ENCODE results near the gene AKAP4.

The AKAP4 gene

GRCh38 chrX:50157545-50158135, 43.2 kb downstream of the AKAP4 start:
- TF ChIP-seq EZH2phosphoT487 (conservative IDR thresholded peaks at IDR 0.05; ENCODE audit: low read length) (no peak), CTCF (IDR thresholded peaks at IDR 0.05; ENCODE audit: insufficient read depth, low read length, poor library complexity, severe bottlenecking) (no peak)
- Histone ChIP-seq H4K20me1 (ENCODE audit: low read depth, low read length) (no peaks in the 10 kb centered on the region), H2AFZ (ENCODE audit: low read depth, low read length, severe bottlenecking) (no peak overlapping the region), H3K36me3 (ENCODE audit: low read length) (no peaks in the 10 kb centered on the region), H3K79me2 (ENCODE audit: insufficient read depth, low read length) (no peaks in the 10 kb centered on the region), H3K27me3 (ENCODE audit: low read length) (no peaks in the 10 kb centered on the region), H3K27ac (ENCODE audit: low read depth, low read length) (no peak overlapping the region), H3K4me3 (ENCODE audit: insufficient read depth, low read length, poor library complexity, severe bottlenecking) (no peak overlapping the region), H3K9me2 (replicated peaks; ENCODE audit: insufficient read depth, low read length) (no peaks in the 10 kb centered on the region), H3K4me2 (ENCODE audit: low read depth, low read length, poor library complexity, severe bottlenecking) (no peak overlapping the region), H3K9ac (ENCODE audit: low read length) (no peak overlapping the region), H3F3A (ENCODE audit: insufficient read depth) (no peaks in the 10 kb centered on the region), H3K9me3 (ENCODE audit: insufficient read depth, low read length) (no peaks in the 10 kb centered on the region)

GRCh38 chrX:50154429-50154828, 46.4 kb downstream of the AKAP4 start:
- no peaks in the 10 kb centered on the region for H3K27me3 ChIP-seq (ENCODE audit: low read length)
- no peak overlapping the region for H3K4me2 ChIP-seq (ENCODE audit: low read depth, low read length, poor library complexity, severe bottlenecking)
- H4K20me1 ChIP-seq (ENCODE audit: low read depth, low read length), result no peaks in the 10 kb centered on the region
- no peaks in the 10 kb centered on the region for H3K9me2 ChIP-seq (replicated peaks; ENCODE audit: insufficient read depth, low read length)
- H3K27ac ChIP-seq (ENCODE audit: low read depth, low read length), result no peak overlapping the region
- no peak overlapping the region for H3K9ac ChIP-seq (ENCODE audit: low read length)
- no peaks in the 10 kb centered on the region for H3K79me2 ChIP-seq (ENCODE audit: insufficient read depth, low read length)
- H3K36me3 ChIP-seq (ENCODE audit: low read length), result no peaks in the 10 kb centered on the region
- H3K9me3 ChIP-seq (ENCODE audit: insufficient read depth, low read length), result no peaks in the 10 kb centered on the region
- no peaks in the 10 kb centered on the region for H3F3A ChIP-seq (ENCODE audit: insufficient read depth)
- H3K4me3 ChIP-seq (ENCODE audit: insufficient read depth, low read length, poor library complexity, severe bottlenecking), result no peak overlapping the region
- no peak overlapping the region for H2AFZ ChIP-seq (ENCODE audit: low read depth, low read length, severe bottlenecking)
- no peak for TF ChIP-seq EZH2phosphoT487 (conservative IDR thresholded peaks at IDR 0.05; ENCODE audit: low read length)
- no peak for TF ChIP-seq CTCF (IDR thresholded peaks at IDR 0.05; ENCODE audit: insufficient read depth, low read length, poor library complexity, severe bottlenecking)

GRCh38 chrX:50152456-50152855, 48.4 kb downstream of the AKAP4 start:
- TF ChIP-seq CTCF (IDR thresholded peaks at IDR 0.05; ENCODE audit: insufficient read depth, low read length, poor library complexity, severe bottlenecking) (no peak), EZH2phosphoT487 (conservative IDR thresholded peaks at IDR 0.05; ENCODE audit: low read length) (no peak)
- H3K27ac ChIP-seq (ENCODE audit: low read depth, low read length), result no peak overlapping the region
- no peaks in the 10 kb centered on the region for H3F3A ChIP-seq (ENCODE audit: insufficient read depth)

More at GRCh38 chrX:50152456-50152855, 48.4 kb downstream of the AKAP4 start:
- Histone ChIP-seq H4K20me1 (ENCODE audit: low read depth, low read length) (no peaks in the 10 kb centered on the region), H3K36me3 (ENCODE audit: low read length) (no peaks in the 10 kb centered on the region), H3K4me3 (ENCODE audit: insufficient read depth, low read length, poor library complexity, severe bottlenecking) (no peak overlapping the region), H3K79me2 (ENCODE audit: insufficient read depth, low read length) (no peaks in the 10 kb centered on the region), H3K9ac (ENCODE audit: low read length) (no peak overlapping the region), H2AFZ (ENCODE audit: low read depth, low read length, severe bottlenecking) (no peak overlapping the region), H3K4me2 (ENCODE audit: low read depth, low read length, poor library complexity, severe bottlenecking) (no peak overlapping the region), H3K9me3 (ENCODE audit: insufficient read depth, low read length) (no peaks in the 10 kb centered on the region), H3K27me3 (ENCODE audit: low read length) (no peaks in the 10 kb centered on the region), H3K9me2 (replicated peaks; ENCODE audit: insufficient read depth, low read length) (no peaks in the 10 kb centered on the region)
